SK-N-MC (cell line): ENCODE data around the gene SP4.

Experiments used
- EZH2 ChIP-seq: fragments of 200-600 bp; sonication (generic); IDR thresholded peaks from one replicate; pipeline ENCODE4 v1.6.1; 2017; ENCODE audit warnings: antibody characterized with exemption
- FOXP2 ChIP-seq: optimal IDR thresholded peaks from 2 replicates; pipeline ENCODE3; 2011; ENCODE audit warnings: mild to moderate bottlenecking, moderate library complexity; ENCODE audit not compliant: insufficient read depth; ENCODE audit errors: extremely low read length, control extremely low read depth
- POLR2AphosphoS5 ChIP-seq: IDR thresholded peaks from 2 replicates; pipeline ENCODE4 v1.6.1; 2012; ENCODE audit warnings: mild to moderate bottlenecking, low read depth, low read length, borderline replicate concordance

DNA sequence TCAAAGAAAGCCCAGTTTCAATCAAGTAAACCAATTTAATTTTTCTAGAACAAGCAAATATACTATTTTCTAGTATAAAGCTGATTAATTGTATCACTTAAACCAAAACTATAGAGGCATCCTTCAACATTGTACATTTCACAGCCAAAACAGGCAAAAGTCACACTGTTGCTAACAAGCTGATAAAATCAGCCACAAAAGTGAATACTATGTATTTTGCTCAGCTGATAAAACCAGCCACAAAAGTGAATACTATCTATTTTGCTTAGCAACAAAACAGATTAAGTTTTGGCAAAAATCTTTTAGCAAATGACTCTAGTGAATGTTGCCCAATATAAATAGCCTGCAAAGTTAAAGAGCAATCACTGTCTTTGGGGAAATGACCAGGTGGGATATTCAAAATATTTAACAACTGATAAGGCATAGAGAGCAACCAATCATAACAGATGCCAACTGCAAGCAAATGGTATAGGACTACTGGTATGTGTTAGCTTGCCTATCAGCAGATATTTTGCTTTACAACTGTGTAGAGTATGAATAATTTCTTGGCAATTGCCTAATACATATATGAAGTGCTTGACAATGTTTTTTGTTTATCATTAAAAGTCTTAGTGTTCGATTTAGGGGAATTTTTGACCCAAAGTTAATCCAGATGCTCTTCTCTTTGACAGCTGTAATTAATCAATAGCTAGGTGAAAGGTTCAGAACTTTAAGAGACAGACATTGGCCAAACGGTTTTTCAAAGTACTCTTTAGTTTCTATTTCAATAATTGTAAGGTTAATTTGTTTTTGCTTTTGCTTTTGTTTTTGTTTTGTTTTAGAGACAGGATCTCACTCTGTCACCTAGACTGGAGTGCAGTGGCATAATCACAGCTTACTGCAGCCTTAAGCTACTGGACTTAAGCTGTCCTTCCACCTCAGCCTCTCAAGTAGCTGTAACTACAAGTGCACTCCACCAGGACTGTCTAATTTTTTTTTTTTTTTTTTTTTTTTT is 44.4 kb upstream of the SP4 start:
- TF ChIP-seq EZH2: no peak
- TF ChIP-seq POLR2AphosphoS5: no peak
- no peak for TF ChIP-seq FOXP2
